ENCODE measurements around the gene LIX1L. TPM values are rescaled to one million over a fixed set of nuclear protein-coding genes. Genes with fewer than 3 reads are reported as not detected.

Gene LIX1L
- polyA plus RNA-seq, 2 of the 4 experiments (the other 2 are of a cell fraction): 10.5 to 35.8 TPM

DNA sequence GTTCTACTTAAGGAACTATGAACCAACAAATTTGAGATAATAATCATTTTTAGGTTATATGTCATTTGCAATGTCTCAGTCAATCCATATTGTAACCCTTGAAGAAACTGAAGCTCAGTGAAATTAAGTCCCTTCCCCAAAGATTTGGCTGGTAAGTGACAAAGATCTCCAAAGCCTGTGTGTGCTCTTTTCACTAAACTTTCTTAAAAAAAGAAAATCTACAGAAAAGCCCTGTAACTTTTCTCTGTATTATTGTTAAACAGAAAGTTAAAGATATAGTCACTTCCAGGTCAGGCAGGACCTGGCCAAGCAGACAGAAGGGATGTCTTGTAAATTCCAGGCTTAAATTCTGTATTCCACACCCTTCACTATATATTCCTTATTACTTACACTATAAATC lies 1.5 kb downstream of the LIX1L start (continued):
- no peak for TF ChIP-seq SREBF2 (IDR thresholded peaks at IDR 0.05)
- no peak for TF ChIP-seq NR3C1 (IDR thresholded peaks at IDR 0.05)
- TF ChIP-seq PHF8 (IDR thresholded peaks at IDR 0.05; ENCODE audit: borderline replicate concordance, low read depth): no peak
- TF ChIP-seq HOXB5 (CRISPR knock-in tag; IDR thresholded peaks at IDR 0.05): no peak
- no peak for TF ChIP-seq BHLHE40 (IDR thresholded peaks at IDR 0.05; ENCODE audit: low read depth, low read length)
- no peak for TF ChIP-seq POLR2AphosphoS2 (conservative IDR thresholded peaks at IDR 0.05; ENCODE audit: low read length)
- TF ChIP-seq FOSB (CRISPR knock-in tag; IDR thresholded peaks at IDR 0.05): no peak
- TF ChIP-seq ZSCAN20 (CRISPR knock-in tag; IDR thresholded peaks at IDR 0.05): no peak

GRCh38 chr1:145955436-145955835 lies 2.4 kb downstream of the LIX1L start:
- ATAC-seq: no peak
- FAIRE-seq: no peak
- H3K4me3 ChIP-seq: no peak overlapping the region
- no peak for DNase-seq (ENCODE audit: low read depth in 1 of 2, low spot score in 1 of 2)
- peak overlapping the region; percentile 95; the same call in 2 of the 3 replicates for H3K4me2 ChIP-seq
- CTCF ChIA-PET: interaction anchor here (0.5 to 4.1 kb wide), 6 partner anchors 11 to 97 kb away, joined by 3 to 17 read pairs (median 6); partner anchors contain the start of genes ITGA10 and PIAS3
- no peak for TF ChIP-seq GATA3 (IDR thresholded peaks at IDR 0.05; ENCODE audit: borderline replicate concordance)
- no peak for TF ChIP-seq POLR2AphosphoS2 (conservative IDR thresholded peaks at IDR 0.05; ENCODE audit: low read length)
- no peak for TF ChIP-seq HEYL (CRISPR knock-in tag; IDR thresholded peaks at IDR 0.05)
- TF ChIP-seq, protein P1, sequence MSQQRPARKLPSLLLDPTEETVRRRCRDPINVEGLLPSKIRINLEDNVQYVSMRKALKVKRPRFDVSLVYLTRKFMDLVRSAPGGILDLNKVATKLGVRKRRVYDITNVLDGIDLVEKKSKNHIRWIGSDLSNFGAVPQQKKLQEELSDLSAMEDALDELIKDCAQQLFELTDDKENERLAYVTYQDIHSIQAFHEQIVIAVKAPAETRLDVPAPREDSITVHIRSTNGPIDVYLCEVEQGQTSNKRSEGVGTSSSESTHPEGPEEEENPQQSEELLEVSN (IDR thresholded peaks at IDR 0.05; ENCODE audit: borderline replicate concordance, low read depth): no peak
- TF ChIP-seq ELK1 (IDR thresholded peaks at IDR 0.05; ENCODE audit: low read depth, low read length): no peak
- TF ChIP-seq RNF2 (IDR thresholded peaks at IDR 0.05; ENCODE audit: borderline replicate concordance, low read depth): no peak
- no peak for TF ChIP-seq NFE2L2 (conservative IDR thresholded peaks at IDR 0.05; ENCODE audit: low read length)
- TF ChIP-seq HOXB13 (CRISPR knock-in tag; IDR thresholded peaks at IDR 0.05; ENCODE audit: low read depth): no peak
- TF ChIP-seq, protein P2, sequence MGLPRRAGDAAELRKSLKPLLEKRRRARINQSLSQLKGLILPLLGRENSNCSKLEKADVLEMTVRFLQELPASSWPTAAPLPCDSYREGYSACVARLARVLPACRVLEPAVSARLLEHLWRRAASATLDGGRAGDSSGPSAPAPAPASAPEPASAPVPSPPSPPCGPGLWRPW (IDR thresholded peaks at IDR 0.05): no peak
- no peak for TF ChIP-seq CHD2 (IDR thresholded peaks at IDR 0.05; ENCODE audit: low read length, partially characterized antibody)
- TF ChIP-seq MAFK (IDR thresholded peaks at IDR 0.05; ENCODE audit: partially characterized antibody): no peak
- TF ChIP-seq FOSB (CRISPR knock-in tag; IDR thresholded peaks at IDR 0.05): no peak
- no peak for TF ChIP-seq RCOR1 (IDR thresholded peaks at IDR 0.05; ENCODE audit: low read depth, low read length)
- TF ChIP-seq, protein P3, sequence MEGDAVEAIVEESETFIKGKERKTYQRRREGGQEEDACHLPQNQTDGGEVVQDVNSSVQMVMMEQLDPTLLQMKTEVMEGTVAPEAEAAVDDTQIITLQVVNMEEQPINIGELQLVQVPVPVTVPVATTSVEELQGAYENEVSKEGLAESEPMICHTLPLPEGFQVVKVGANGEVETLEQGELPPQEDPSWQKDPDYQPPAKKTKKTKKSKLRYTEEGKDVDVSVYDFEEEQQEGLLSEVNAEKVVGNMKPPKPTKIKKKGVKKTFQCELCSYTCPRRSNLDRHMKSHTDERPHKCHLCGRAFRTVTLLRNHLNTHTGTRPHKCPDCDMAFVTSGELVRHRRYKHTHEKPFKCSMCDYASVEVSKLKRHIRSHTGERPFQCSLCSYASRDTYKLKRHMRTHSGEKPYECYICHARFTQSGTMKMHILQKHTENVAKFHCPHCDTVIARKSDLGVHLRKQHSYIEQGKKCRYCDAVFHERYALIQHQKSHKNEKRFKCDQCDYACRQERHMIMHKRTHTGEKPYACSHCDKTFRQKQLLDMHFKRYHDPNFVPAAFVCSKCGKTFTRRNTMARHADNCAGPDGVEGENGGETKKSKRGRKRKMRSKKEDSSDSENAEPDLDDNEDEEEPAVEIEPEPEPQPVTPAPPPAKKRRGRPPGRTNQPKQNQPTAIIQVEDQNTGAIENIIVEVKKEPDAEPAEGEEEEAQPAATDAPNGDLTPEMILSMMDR (IDR thresholded peaks at IDR 0.05): no peak
- no peak overlapping the region for H3K27ac ChIP-seq
- WGBS (ENCODE audit: missing lambda C conversion rate): 68% methylated on average over 2 of the region's 2 CpGs
- H3K4me1 ChIP-seq: peaks cover 26% of the 10 kb centered on the region
- POLR2A ChIA-PET: interaction anchor here (1.4 kb wide), 1 partner anchor 28 kb away, joined by 10 read pairs; the partner anchor contains the start of gene RBM8A
- H3K9me3 ChIP-seq: no peaks in the 10 kb centered on the region

GRCh38 chr1:145953861-145954260 lies 4.0 kb downstream of the LIX1L start:
- no peak for TF ChIP-seq EP300 (IDR thresholded peaks at IDR 0.05)
- TF ChIP-seq HOXB5 (CRISPR knock-in tag; IDR thresholded peaks at IDR 0.05): no peak
- TF ChIP-seq, protein P4, sequence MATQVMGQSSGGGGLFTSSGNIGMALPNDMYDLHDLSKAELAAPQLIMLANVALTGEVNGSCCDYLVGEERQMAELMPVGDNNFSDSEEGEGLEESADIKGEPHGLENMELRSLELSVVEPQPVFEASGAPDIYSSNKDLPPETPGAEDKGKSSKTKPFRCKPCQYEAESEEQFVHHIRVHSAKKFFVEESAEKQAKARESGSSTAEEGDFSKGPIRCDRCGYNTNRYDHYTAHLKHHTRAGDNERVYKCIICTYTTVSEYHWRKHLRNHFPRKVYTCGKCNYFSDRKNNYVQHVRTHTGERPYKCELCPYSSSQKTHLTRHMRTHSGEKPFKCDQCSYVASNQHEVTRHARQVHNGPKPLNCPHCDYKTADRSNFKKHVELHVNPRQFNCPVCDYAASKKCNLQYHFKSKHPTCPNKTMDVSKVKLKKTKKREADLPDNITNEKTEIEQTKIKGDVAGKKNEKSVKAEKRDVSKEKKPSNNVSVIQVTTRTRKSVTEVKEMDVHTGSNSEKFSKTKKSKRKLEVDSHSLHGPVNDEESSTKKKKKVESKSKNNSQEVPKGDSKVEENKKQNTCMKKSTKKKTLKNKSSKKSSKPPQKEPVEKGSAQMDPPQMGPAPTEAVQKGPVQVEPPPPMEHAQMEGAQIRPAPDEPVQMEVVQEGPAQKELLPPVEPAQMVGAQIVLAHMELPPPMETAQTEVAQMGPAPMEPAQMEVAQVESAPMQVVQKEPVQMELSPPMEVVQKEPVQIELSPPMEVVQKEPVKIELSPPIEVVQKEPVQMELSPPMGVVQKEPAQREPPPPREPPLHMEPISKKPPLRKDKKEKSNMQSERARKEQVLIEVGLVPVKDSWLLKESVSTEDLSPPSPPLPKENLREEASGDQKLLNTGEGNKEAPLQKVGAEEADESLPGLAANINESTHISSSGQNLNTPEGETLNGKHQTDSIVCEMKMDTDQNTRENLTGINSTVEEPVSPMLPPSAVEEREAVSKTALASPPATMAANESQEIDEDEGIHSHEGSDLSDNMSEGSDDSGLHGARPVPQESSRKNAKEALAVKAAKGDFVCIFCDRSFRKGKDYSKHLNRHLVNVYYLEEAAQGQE (IDR thresholded peaks at IDR 0.05): no peak
- no peak for TF ChIP-seq PHF8 (IDR thresholded peaks at IDR 0.05; ENCODE audit: borderline replicate concordance, low read depth)
- no peak for TF ChIP-seq JUNB (IDR thresholded peaks at IDR 0.05)
- TF ChIP-seq RNF2 (IDR thresholded peaks at IDR 0.05; ENCODE audit: borderline replicate concordance, low read depth): no peak
- no peak for TF ChIP-seq EHF (CRISPR knock-in tag; IDR thresholded peaks at IDR 0.05)
- no peak for TF ChIP-seq SREBF2 (IDR thresholded peaks at IDR 0.05)
- no peak for TF ChIP-seq POLR2AphosphoS2 (conservative IDR thresholded peaks at IDR 0.05; ENCODE audit: low read length)
- Histone ChIP-seq H3K4me2 (no peak overlapping the region), H3K4me3 (no peak overlapping the region), H3K27ac (no peak overlapping the region), H3K9me3 (no peaks in the 10 kb centered on the region), H3K4me1 (peaks cover 21% of the 10 kb centered on the region)
- CTCF ChIA-PET: interaction anchor here (0.5 to 2.9 kb wide), 8 partner anchors 9 to 108 kb away, joined by 3 to 11 read pairs (median 4); partner anchors contain the start of genes NUDT17 and PIAS3
- ATAC-seq (no peak), DNase-seq (ENCODE audit: low read depth in 1 of 2, low spot score in 1 of 2) (no peak), FAIRE-seq (no peak)
- 84% methylated on average over 6 of the region's 6 CpGs for WGBS (ENCODE audit: missing lambda C conversion rate)
- POLR2A ChIA-PET: interaction anchor here (1.4 kb wide), 1 partner anchor 26 kb away, joined by 10 read pairs; the partner anchor contains the start of gene RBM8A

Data from A549 (cell line).